H1 (cell line): ENCODE results near the gene GTF2F2. TPM values are rescaled to one million over a fixed set of nuclear protein-coding genes. Genes with fewer than 3 reads are reported as not detected.

Experiments used
- CREB1 ChIP-seq: IDR thresholded peaks from 2 replicates; pipeline ENCODE4 v1.6.1; 2012; ENCODE audit warnings: inconsistent platforms
- CTBP2 ChIP-seq: IDR thresholded peaks from 2 replicates; pipeline ENCODE4 v1.7.0; 2011; ENCODE audit warnings: borderline replicate concordance, mild to moderate bottlenecking, moderate library complexity, mixed read lengths, low read length; ENCODE audit not compliant: insufficient read depth, insufficient read length
- FOSL1 ChIP-seq: IDR thresholded peaks from 2 replicates; pipeline ENCODE4 v1.6.1; 2011; ENCODE audit warnings: mild to moderate bottlenecking, low read depth, low read length, moderate library complexity; ENCODE audit not compliant: insufficient read depth
- POU5F1 ChIP-seq: IDR thresholded peaks from 2 replicates; pipeline ENCODE4 v1.6.1; 2011; ENCODE audit warnings: low read depth, mild to moderate bottlenecking, low read length, moderate library complexity
- SUZ12 ChIP-seq: fragments of 200-600 bp; sonication (generic); IDR thresholded peaks from 2 replicates; pipeline ENCODE4 v1.6.1; 2012; ENCODE audit warnings: mild to moderate bottlenecking, inconsistent platforms, low read length, moderate library complexity, mixed read lengths
- polyA plus RNA-seq, 7 experiments: library from polyadenylated mRNA; depleted of rRNA in 3 of 7; stranded (reverse) in 5 of 7; unstranded in 2 of 7; fragments of >200 nt in 5 of 7; fragments of 200-250 nt in 2 of 7; gene quantifications; 1 replicate in 5 of 7; 2 replicates in 1 of 7; 4 replicates in 1 of 7; pipeline versions ENCODE4 v1.2.1 to v1.2.3, GENCODE V29; 2011 to 2013; ENCODE audit warnings: missing spikeins in 2 of 7, mixed read lengths in 2 of 7
- total RNA-seq: library from RNA; stranded (reverse); fragmentation: NEBNext Ultra II Directional; extraction: Animal tissue kit (Norgen Biotek cat#: 25700); gene quantifications from 2 replicates; pipeline ENCODE4 v1.2.1, GENCODE V29; 2021
- TF ChIP-seq, protein P1 (sequence below): IDR thresholded peaks from 2 replicates; pipeline ENCODE4 v1.6.1; 2012; ENCODE audit warnings: low read length, inconsistent platforms
- TF ChIP-seq, protein P2 (sequence below): IDR thresholded peaks from 2 replicates; pipeline ENCODE4 v1.6.1; 2011; ENCODE audit warnings: low read length, improper control_type of control experiment

The GTF2F2 gene
- total and polyA plus RNA-seq, 2 of the 8 experiments (the other 6 are each of a cell fraction or from before 2014, with no cell fraction given), result 10.8 to 31.1 TPM

DNA sequence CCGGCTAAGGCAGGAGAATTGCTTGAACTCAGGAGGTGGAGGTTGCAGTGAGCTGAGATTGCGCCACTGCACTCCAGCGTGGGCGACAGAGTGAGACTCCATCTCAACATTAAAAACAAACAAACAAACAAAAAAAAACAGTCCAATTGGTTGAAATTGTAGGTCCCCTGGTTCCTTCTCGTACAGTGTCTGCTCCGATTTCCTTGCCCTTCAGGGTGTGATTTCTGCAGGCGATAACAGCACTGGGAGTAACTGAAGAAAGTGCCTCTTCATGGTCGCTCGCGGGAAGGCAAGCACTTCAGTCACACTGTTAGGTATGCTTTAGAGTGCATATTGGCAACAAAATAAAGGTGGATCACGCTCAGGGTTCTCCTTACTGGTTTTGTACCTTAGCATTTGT is 181.0 kb downstream of the GTF2F2 start (continued):
- TF ChIP-seq, protein P1, sequence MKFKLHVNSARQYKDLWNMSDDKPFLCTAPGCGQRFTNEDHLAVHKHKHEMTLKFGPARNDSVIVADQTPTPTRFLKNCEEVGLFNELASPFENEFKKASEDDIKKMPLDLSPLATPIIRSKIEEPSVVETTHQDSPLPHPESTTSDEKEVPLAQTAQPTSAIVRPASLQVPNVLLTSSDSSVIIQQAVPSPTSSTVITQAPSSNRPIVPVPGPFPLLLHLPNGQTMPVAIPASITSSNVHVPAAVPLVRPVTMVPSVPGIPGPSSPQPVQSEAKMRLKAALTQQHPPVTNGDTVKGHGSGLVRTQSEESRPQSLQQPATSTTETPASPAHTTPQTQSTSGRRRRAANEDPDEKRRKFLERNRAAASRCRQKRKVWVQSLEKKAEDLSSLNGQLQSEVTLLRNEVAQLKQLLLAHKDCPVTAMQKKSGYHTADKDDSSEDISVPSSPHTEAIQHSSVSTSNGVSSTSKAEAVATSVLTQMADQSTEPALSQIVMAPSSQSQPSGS, result no peak
- TF ChIP-seq SUZ12 (no peak), CREB1 (no peak), FOSL1 (no peak), CTBP2 (no peak), POU5F1 (no peak)
- TF ChIP-seq, protein P2, sequence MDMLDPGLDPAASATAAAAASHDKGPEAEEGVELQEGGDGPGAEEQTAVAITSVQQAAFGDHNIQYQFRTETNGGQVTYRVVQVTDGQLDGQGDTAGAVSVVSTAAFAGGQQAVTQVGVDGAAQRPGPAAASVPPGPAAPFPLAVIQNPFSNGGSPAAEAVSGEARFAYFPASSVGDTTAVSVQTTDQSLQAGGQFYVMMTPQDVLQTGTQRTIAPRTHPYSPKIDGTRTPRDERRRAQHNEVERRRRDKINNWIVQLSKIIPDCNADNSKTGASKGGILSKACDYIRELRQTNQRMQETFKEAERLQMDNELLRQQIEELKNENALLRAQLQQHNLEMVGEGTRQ, result no peak
